Epidermal melanocyte (primary cell): Measurements from ENCODE around the gene CTDSP2.
"Not testable (repeated sequence)": the region's sequence is repeated elsewhere in the genome, so short reads cannot be mapped to it uniquely, and the experiment has no call there.

Experiments used
- DNase-seq: peaks from one replicate; pipeline ENCODE4 v3.0.0; 2011; ENCODE audit warnings: low spot score; ENCODE audit not compliant: insufficient read length

The CTDSP2 gene

DNA sequence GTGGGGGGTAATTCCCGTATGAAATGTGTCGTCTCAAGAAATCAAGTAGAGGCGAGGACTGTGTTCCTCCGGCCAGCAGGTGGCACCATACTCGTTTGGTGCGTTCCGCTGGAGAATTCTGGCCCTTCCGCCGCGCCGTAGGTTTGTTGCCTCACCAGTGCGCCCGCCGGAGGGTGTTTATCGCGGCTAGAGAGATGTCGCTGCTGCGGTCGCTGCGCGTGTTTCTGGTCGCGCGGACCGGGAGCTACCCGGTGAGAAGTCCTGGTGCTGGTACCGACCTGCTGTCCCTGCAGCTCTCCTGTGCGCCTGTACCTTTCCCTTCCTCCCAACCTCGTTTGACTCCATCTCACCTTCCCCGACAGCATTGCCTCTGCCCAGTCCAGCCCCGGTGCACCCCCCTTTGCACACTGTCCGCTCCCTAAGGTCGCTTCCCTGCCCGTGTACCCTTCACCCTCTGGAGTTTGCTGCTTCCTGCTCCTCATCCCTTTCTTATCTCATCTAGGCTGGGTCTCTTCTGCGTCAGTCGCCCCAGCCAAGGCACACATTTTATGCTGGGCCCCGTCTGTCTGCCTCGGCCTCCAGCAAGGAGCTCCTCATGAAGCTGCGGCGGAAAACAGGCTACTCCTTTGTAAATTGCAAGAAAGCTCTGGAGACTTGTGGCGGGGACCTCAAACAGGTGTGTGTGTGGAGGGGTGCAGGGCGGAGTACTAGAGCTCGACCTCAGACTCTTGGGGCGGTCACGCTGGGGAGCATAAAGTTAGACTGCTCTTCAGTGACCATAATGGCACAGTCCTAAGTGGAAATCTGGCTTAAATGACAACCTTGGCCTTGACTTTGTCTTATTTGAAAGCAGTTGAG lies 63.7 kb downstream of the CTDSP2 start, which contains the start of gene TSFM:
TSFM (plus strand) TSS at position 180 of the 858 bp plus-strand sequence; CDS start at position 195, 15 bp downstream.
- peak; percentile 68 for DNase-seq

DNA sequence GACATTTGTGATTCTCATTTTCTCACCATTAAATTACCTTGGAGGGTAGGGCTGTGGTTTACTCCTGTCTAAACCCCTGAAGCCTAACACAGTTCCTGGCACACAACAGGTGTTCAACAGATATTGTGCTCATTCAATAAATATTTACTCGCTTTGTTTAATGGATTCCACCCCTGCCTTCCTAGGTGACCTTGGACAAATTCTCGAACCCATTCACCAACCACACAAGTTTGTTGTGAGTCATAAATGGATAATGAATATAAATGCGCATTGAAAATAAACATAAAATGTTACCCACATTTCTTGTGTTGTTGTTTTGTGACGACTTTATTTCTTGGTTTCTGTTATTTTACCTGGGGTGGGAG lies 64.3 kb downstream of the CTDSP2 start:
- no peak for DNase-seq

DNA sequence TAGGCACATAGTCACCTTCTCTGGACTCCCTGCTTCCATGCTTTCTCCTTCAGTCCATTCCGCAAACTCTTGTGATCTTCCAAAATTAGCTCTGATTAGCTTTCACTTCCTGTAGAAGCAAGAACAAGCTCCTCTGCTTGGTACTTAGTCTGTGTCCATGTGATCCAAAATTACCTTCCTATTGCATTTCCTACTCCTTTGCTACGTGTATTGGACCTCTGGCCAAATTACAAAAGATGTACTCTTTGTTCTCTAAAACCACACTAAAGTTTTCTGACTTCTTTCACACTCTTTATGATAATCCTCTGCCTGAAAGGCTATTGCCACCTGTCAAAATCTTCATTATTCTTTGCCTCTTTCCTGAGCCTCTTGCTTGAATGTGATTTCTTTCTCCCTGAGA lies 64.7 kb downstream of the CTDSP2 start:
- no peak for DNase-seq

- no peak for DNase-seq
Observed at GRCh38 chr12:57781244-57781643, 65.3 kb downstream of the CTDSP2 start.

DNA sequence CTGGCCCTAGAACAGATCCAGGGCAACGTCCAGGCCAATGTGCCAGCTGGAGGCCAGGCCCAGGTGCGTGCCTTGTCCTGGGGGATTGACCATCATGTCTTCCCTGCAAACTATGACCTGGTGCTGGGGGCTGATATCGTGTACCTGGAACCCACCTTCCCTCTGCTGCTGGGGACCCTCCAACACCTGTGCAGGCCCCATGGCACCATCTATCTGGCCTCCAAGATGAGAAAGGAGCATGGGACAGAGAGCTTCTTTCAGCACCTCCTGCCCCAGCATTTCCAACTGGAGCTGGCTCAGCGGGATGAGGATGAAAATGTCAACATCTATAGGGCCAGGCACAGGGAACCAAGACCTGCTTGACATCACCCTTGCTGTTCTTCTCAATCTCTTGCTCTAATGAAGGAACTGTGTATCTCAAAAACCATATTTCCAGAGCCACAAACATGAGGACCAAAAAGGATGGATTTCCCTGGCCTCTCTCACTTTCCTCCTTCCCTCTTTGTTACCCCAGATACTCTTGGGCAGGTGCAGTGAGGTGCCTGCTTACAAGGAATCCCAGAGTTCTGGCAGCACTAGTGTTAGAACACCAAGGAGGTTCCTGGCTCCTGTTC lies 66.1 kb downstream of the CTDSP2 start:
- DNase-seq: no peak

DNA sequence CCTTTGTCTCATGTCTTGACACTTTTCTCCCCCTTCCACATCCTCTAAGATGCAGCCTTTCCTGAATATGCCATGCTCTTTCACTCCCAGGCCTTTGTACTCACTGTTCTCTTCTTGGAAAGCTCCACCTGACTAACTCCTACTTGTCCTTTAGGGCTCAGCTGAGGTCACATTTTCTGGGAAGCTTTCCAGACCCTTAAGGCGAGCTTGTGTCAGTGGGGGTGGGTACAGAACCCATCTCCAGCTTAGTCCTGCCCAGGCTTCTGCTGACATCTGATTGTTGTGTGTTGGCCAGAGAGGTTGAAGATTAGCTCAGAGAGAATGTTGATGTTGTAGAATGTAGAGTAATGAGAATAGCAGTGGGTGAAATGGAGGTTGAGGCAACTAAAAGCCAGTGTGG lies 66.8 kb downstream of the CTDSP2 start:
- no peak for DNase-seq

DNA sequence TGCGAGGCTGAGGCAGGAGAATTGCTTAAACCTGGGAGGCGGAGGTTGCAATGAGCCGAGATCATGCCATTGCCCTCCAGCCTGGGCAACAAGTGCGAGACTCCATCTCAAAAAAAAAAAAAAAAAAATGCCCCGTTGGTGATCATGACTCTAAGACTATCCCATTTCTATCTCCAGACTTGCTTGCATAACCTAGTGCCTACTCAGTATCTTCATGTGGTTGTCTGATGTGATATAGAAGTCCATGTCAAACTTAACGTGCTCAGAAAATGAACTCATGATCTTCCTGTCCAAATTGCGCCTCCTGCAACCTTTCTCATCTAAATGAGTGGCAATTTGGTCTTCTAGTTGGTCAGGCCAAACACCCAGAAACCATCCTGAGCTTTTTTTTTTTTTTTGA lies 68.6 kb downstream of the CTDSP2 start:
- DNase-seq: no peak

DNA sequence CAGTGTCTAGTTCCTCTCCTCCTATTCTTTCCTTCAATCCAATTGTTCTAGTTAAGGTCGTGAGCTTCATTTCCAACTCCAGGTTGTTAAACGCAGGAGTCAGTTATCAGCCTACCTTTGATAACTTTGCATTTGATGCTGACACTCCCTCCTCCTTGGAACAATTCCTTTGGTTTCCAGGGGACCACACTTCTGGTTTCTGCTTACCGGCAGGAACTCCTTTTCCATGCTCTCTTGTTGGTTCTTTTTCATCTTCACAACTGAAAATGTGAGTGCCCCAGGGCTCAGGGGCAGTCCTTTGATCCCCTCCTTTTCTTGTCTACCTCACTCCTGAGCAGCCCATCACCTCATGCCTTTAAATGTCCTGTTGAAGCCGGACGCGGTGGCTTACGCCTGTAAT lies 69.2 kb downstream of the CTDSP2 start:
- no peak for DNase-seq

DNA sequence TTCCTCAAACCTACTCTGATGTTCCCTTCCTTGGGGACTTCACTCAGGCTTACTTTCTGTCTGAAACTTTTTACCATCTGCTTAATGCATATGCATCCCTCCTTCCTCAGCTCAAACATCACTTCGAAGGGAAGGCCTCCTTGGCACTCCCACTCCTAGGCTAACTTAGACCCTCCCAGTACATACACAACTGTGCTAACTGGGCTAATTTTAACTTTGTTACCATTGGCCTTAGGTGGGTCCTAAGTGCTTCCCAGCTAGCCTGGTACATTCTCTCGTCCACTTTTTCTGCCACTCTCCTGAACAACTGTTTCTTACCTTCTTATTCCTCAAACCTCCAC lies 70.3 kb downstream of the CTDSP2 start:
- DNase-seq: no peak

- no peak for DNase-seq
Observed at GRCh38 chr12:57775563-57776246, 70.8 kb downstream of the CTDSP2 start.

GRCh38 chr12:57775044-57775443 lies 71.5 kb downstream of the CTDSP2 start:
- no peak for DNase-seq

DNA sequence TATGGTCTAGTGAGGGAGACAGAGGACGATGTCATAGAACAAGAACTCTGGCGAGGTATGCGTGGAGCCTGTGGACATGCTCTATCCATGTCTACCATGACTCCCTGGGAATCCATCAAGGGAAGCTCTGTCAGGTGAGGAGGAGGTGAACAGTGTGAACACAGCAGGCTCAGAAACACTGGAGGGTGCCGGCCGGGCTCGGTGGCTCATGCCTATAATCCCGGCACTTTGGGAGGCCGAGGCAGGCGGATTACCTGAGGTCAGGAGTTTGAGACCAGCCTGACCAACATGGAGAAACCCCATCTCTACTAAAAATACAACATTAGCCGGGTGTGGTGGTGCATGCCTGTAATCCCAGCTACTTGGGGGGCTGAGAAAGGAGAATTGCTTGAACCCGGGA lies 71.9 kb downstream of the CTDSP2 start:
- not testable (repeated sequence) for DNase-seq

DNA sequence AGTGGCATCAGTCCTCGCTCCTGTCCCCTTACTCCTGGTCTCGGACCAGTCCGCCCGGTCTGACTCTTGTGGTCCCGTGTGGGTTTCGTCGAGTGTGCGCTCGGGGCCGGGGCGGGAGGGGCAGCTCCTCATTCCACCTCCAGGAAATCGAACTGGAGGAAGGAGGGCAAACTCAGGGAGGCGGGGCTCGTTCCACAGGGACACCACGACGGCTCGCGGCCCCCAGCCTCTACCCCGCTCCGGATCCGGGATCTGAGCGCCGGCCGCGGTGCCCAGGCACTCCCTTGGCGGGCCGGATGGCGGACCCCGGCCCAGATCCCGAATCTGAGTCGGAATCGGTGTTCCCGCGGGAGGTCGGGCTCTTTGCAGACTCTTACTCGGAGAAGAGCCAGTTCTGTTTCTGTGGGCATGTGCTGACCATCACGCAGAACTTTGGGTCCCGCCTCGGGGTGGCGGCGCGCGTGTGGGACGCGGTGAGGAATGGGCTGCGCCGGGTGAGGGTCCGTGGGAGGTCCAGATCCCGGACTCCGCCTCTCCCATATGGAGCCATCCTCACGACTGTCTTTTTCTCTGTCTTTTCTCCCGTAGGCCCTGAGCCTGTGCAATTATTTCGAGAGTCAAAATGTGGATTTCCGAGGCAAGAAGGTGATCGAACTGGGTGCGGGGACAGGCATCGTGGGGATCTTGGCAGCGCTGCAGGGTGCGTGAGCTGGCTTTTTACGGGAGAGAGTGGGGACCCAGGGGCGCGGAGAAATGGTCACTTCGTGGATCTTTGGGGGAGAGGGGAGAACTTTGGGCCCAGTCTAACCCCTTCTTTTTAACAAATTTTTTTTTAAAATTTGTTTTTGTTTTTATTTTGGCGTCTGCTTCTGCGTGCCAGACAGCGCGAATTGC lies 73.9 kb downstream of the CTDSP2 start, which contains the start of gene EEF1AKMT3:
EEF1AKMT3 (plus strand) TSS at position 186 of the 894 bp plus-strand sequence; CDS start at position 297, 111 bp downstream.
- no peak for DNase-seq

DNA sequence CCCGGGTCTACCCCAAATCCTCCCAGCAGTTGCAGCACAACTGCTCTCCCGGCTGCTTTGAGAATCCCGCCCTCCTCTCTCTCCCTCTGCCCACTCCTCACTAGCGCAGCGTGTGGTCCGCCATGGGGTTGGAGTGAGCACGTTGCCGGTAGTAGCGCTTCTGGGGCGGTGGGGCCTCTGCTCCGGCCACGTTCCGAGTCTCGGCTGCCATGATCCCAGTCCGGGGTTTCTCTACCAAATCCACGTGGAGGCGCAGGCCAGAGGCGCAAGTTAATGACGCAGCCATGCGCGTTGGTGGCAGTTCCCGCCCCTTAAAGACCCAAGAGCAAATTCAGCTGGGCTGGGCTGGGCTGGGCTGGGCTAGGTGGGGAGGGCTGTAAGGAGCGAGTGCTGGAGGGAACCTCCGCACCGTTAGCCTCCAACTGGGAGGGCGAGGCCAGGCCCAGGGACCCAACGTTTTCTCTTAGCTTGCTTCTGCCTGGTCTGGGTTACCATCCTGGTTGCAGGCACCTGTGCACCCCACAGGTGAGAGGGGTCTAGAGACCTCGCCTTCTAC lies 74.6 kb downstream of the CTDSP2 start, which contains the start of gene METTL1:
METTL1 (minus strand) TSS at position 233 of the 556 bp plus-strand sequence; CDS start at position 211, 22 bp downstream.
- DNase-seq: peak; percentile 95

DNA sequence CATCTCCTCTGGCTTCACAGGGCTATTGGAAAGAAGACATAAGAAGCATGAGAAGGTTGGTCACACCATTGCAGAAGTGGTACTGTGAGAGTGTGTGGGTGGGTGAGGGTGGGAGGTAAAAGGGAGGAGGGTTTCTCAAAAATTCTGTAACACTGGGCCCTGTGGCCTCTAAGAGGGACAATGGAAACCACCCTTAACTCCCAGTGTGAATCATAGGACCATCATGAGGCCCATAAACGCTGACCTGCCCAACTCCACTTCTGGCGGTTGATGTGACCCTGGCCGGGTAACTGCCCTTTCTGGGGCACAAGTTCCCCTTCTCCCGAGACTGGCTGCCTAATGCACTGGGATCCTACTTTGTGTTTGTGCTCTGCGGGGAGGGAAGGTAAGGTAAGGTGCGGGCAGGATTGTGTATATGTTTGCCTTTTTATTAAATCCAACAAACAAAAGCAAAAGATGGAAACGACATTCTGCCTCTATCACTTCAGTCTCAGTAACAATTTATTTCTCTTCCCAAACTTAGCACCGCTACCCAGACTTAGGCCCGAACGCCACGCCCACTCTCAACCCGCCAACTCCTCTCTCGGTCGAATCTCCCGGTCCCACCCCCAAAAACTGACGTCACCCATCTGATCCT lies 75.2 kb downstream of the CTDSP2 start:
- peak; percentile 93 for DNase-seq

- no peak for DNase-seq
Observed at GRCh38 chr12:57770734-57771133, 75.8 kb downstream of the CTDSP2 start.
